ENCODE data around the gene TXNRD2. TPM values are rescaled to one million over a fixed set of nuclear protein-coding genes. Genes with fewer than 3 reads are reported as not detected.
A peak's percentile ranks its signal among the peaks of the same experiment; 100 is the strongest.

Gene TXNRD2
- 3.3 and 5.0 TPM in 2 replicates for total RNA-seq (2014; rRNA removed; shearing (Covaris generic))

- Histone ChIP-seq H3K4me3 (ENCODE audit: insufficient read depth, low read depth, low read length) (peak within 1 kb of the TSS; percentile 37; the same call in 1 of the 2 replicates), H3K36me3 (replicated peaks; ENCODE audit: control insufficient read depth, insufficient read depth, low read length) (no peaks in the 10 kb centered on the region), H3K27me3 (ENCODE audit: control insufficient read depth, insufficient read depth, low read length) (no peaks in the 10 kb centered on the region)
- peak; percentile 60 for DNase-seq
Measured at GRCh38 chr22:19941365-19942082, at the start of gene TXNRD2, which contains the start of gene COMT. TXNRD2 (minus strand) TSS chr22:19941818; CDS start chr22:19941803, 15 bp downstream. COMT (plus strand) TSS chr22:19941772; CDS start chr22:19962527, 20,755 bp downstream.

- H3K4me3 ChIP-seq (ENCODE audit: insufficient read depth, low read depth, low read length), result no peak overlapping the region
- no peaks in the 10 kb centered on the region for H3K36me3 ChIP-seq (replicated peaks; ENCODE audit: control insufficient read depth, insufficient read depth, low read length)
- no peaks in the 10 kb centered on the region for H3K27me3 ChIP-seq (ENCODE audit: control insufficient read depth, insufficient read depth, low read length)
- DNase-seq, result no peak
Measured at GRCh38 chr22:19991395-19991644, 49.7 kb upstream of the TXNRD2 start.

- no peak for DNase-seq
- Histone ChIP-seq H3K36me3 (replicated peaks; ENCODE audit: control insufficient read depth, insufficient read depth, low read length) (no peaks in the 10 kb centered on the region), H3K4me3 (ENCODE audit: insufficient read depth, low read depth, low read length) (no peak overlapping the region), H3K27me3 (ENCODE audit: control insufficient read depth, insufficient read depth, low read length) (no peaks in the 10 kb centered on the region)
Measured at GRCh38 chr22:19990609-19991394, 49.2 kb upstream of the TXNRD2 start.

GRCh38 chr22:19990188-19990587, 48.6 kb upstream of the TXNRD2 start:
- Histone ChIP-seq H3K36me3 (replicated peaks; ENCODE audit: control insufficient read depth, insufficient read depth, low read length) (no peaks in the 10 kb centered on the region), H3K27me3 (ENCODE audit: control insufficient read depth, insufficient read depth, low read length) (no peaks in the 10 kb centered on the region), H3K4me3 (ENCODE audit: insufficient read depth, low read depth, low read length) (no peak overlapping the region)
- DNase-seq, result no peak

GRCh38 chr22:19989725-19990067, 48.1 kb upstream of the TXNRD2 start:
- Histone ChIP-seq H3K36me3 (replicated peaks; ENCODE audit: control insufficient read depth, insufficient read depth, low read length) (no peaks in the 10 kb centered on the region), H3K4me3 (ENCODE audit: insufficient read depth, low read depth, low read length) (no peak overlapping the region), H3K27me3 (ENCODE audit: control insufficient read depth, insufficient read depth, low read length) (no peaks in the 10 kb centered on the region)
- no peak for DNase-seq

- H3K36me3 ChIP-seq (replicated peaks; ENCODE audit: control insufficient read depth, insufficient read depth, low read length), result no peaks in the 10 kb centered on the region
- H3K27me3 ChIP-seq (ENCODE audit: control insufficient read depth, insufficient read depth, low read length), result no peaks in the 10 kb centered on the region
- DNase-seq, result no peak
- no peak overlapping the region for H3K4me3 ChIP-seq (ENCODE audit: insufficient read depth, low read depth, low read length)
Measured at GRCh38 chr22:19988965-19989724, 47.5 kb upstream of the TXNRD2 start.

GRCh38 chr22:19988331-19988808, 46.8 kb upstream of the TXNRD2 start:
- peak; percentile 63 for DNase-seq
- Histone ChIP-seq H3K27me3 (ENCODE audit: control insufficient read depth, insufficient read depth, low read length) (no peaks in the 10 kb centered on the region), H3K4me3 (ENCODE audit: insufficient read depth, low read depth, low read length) (no peak overlapping the region), H3K36me3 (replicated peaks; ENCODE audit: control insufficient read depth, insufficient read depth, low read length) (no peaks in the 10 kb centered on the region)

- H3K27me3 ChIP-seq (ENCODE audit: control insufficient read depth, insufficient read depth, low read length), result no peaks in the 10 kb centered on the region
- H3K36me3 ChIP-seq (replicated peaks; ENCODE audit: control insufficient read depth, insufficient read depth, low read length), result no peaks in the 10 kb centered on the region
- DNase-seq, result no peak
- no peak overlapping the region for H3K4me3 ChIP-seq (ENCODE audit: insufficient read depth, low read depth, low read length)
Measured at GRCh38 chr22:19987394-19988306, 46.0 kb upstream of the TXNRD2 start.

- DNase-seq, result peak; percentile 100
- Histone ChIP-seq H3K4me3 (ENCODE audit: insufficient read depth, low read depth, low read length) (peak overlapping the region; percentile 78), H3K36me3 (replicated peaks; ENCODE audit: control insufficient read depth, insufficient read depth, low read length) (no peaks in the 10 kb centered on the region; the same call in 1 of the 2 replicates), H3K27me3 (ENCODE audit: control insufficient read depth, insufficient read depth, low read length) (no peaks in the 10 kb centered on the region)
Measured at GRCh38 chr22:19986410-19987341, 45.1 kb upstream of the TXNRD2 start.

GRCh38 chr22:19986011-19986409, 44.4 kb upstream of the TXNRD2 start:
- no peak for DNase-seq
- no peaks in the 10 kb centered on the region for H3K27me3 ChIP-seq (ENCODE audit: control insufficient read depth, insufficient read depth, low read length)
- no peaks in the 10 kb centered on the region; the same call in 1 of the 2 replicates for H3K36me3 ChIP-seq (replicated peaks; ENCODE audit: control insufficient read depth, insufficient read depth, low read length)
- peak overlapping the region; percentile 78; the same call in 1 of the 2 replicates for H3K4me3 ChIP-seq (ENCODE audit: insufficient read depth, low read depth, low read length)

GRCh38 chr22:19984851-19985811, 43.5 kb upstream of the TXNRD2 start:
- no peaks in the 10 kb centered on the region for H3K27me3 ChIP-seq (ENCODE audit: control insufficient read depth, insufficient read depth, low read length)
- H3K4me3 ChIP-seq (ENCODE audit: insufficient read depth, low read depth, low read length), result no peak overlapping the region
- DNase-seq, result no peak
- peaks cover 2% of the 10 kb centered on the region for H3K36me3 ChIP-seq (replicated peaks; ENCODE audit: control insufficient read depth, insufficient read depth, low read length)

- DNase-seq, result no peak
- Histone ChIP-seq H3K27me3 (ENCODE audit: control insufficient read depth, insufficient read depth, low read length) (no peaks in the 10 kb centered on the region), H3K36me3 (replicated peaks; ENCODE audit: control insufficient read depth, insufficient read depth, low read length) (peaks cover 5% of the 10 kb centered on the region), H3K4me3 (ENCODE audit: insufficient read depth, low read depth, low read length) (no peak overlapping the region)
Measured at GRCh38 chr22:19984201-19984753, 42.7 kb upstream of the TXNRD2 start.
